GM19035 (cell line): ENCODE data around the gene C12orf43.

Source experiments
- ATAC-seq: cut with Tn5 transposase; IDR thresholded peaks from one replicate; pipeline ENCODE4 v1.9.1; 2021; ENCODE audit not compliant: unreplicated experiment

The C12orf43 gene

GRCh38 chr12:120999191-121000120 is 16.8 kb downstream of the C12orf43 start:
- no peak for ATAC-seq

DNA sequence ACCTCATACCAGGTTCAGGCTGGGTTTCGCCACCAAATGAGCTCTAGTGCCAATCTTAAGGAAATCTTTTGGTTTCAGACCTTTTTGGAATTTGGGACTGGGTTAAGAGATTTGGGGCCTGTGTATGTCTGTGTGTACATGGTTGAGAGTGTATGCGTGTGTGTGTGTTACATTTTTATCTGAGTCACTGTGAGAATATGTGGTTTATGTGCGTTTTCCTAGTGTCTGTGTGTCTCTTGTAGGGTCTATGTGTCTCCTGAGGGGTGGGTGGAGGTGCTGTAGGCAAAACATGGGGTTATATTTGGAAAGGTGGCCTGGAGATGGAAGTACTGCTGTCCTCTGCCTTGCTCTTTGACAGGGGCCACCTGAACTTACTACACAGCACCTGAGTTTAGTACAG is 17.9 kb downstream of the C12orf43 start:
- ATAC-seq = no peak

DNA sequence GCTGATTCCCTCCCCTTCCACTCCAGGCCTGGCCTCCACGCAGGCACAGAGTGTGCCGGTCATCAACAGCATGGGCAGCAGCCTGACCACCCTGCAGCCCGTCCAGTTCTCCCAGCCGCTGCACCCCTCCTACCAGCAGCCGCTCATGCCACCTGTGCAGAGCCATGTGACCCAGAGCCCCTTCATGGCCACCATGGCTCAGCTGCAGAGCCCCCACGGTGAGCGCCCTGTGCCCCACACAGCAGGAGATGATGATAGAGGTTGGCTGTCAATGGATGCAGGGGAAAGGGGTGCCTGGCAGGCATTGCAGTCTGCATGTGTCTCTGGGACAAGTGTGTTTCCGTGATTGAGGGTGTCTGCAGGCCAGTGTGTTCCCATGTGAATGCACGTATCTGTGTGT is 18.8 kb downstream of the C12orf43 start:
- ATAC-seq = no peak

GRCh38 chr12:120996133-120996746 is 20.0 kb downstream of the C12orf43 start:
- no peak for ATAC-seq

GRCh38 chr12:120994589-120995337 is 21.5 kb downstream of the C12orf43 start:
- no peak for ATAC-seq

DNA sequence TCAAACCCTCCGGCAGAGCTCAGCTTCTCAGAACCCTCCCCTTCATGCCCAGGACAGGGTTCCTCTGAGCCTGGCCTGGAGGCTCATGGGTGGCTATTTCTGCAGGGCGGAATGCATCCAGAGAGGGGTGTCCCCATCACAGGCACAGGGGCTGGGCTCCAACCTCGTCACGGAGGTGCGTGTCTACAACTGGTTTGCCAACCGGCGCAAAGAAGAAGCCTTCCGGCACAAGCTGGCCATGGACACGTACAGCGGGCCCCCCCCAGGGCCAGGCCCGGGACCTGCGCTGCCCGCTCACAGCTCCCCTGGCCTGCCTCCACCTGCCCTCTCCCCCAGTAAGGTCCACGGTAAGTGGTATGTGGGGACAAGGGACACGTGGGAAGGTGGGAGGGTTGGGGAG is 22.2 kb downstream of the C12orf43 start:
- ATAC-seq = no peak

DNA sequence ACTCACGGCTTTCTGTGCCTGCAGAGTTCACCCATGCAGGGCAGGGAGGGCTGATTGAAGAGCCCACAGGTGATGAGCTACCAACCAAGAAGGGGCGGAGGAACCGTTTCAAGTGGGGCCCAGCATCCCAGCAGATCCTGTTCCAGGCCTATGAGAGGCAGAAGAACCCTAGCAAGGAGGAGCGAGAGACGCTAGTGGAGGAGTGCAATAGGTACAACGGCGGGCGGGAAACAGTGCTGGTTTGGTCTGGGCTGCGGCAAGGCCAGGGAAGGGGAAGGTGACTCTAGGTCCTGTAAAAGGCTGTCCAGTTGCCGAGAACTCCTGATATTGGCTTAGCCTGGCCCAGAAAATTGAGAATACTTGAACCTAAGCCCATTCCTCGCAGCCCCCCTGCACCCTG is 22.8 kb downstream of the C12orf43 start:
- ATAC-seq = no peak

DNA sequence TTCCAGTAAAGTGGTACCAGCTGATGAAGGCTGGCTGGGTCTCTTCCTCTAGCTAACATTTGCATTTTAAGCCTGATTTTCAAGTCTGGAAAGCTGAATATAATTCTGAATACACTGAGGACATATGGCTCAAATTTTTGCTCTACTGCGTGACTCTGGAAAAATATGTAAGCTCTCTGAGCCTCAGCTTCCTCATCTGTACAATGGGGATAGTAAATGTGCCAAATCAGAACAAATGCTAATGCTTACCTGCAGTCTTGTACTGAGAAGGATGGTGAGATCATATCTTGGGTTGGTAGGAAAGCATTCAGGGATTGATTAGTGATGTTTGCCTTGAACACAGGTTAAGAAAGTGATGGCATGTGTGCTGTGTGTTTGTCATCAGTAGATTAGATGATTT is 23.3 kb downstream of the C12orf43 start:
- no peak for ATAC-seq

DNA sequence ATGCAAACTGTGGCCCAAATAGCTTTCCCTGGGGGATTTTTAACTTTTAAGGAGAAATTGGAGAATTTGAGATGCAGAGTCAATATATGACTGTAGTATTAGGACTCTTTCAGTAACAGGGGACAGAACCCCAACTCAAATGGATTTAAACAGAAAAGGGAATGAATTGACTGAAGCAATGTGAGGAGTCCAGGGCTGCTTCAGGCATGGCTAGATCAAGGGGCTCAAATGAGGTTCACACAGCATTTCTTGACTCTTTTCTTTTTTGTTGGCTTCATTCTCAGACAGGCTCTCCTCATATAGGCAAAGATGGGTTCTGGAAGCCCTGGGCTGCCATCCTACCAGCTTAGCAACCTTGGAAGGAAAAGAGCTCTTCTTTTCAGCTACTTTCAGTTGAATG is 24.3 kb downstream of the C12orf43 start:
- ATAC-seq = no peak

GRCh38 chr12:120990487-120991055 is 25.7 kb downstream of the C12orf43 start:
- no peak for ATAC-seq

DNA sequence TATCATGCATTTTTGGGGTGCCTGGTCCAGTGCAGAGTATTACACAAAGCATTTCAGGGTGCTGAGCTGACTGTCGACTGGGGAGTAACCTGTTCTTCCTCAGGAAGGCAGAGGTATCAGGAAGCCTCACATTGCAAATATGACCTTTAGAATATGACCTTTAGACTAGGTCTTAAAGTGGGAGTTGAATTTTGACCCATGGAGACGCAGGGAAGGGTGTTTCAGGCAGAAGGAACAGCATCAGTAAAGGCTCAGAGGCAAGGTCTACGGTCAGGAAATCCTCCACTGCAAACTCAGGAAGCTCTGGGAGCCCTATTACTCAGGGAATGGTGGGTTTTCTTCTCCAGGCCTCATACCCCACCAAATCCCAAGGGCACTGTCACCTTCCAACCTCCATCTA is 26.6 kb downstream of the C12orf43 start:
- no peak for ATAC-seq

- no peak for ATAC-seq
Observed at GRCh38 chr12:120988658-120989057, 27.6 kb downstream of the C12orf43 start.

DNA sequence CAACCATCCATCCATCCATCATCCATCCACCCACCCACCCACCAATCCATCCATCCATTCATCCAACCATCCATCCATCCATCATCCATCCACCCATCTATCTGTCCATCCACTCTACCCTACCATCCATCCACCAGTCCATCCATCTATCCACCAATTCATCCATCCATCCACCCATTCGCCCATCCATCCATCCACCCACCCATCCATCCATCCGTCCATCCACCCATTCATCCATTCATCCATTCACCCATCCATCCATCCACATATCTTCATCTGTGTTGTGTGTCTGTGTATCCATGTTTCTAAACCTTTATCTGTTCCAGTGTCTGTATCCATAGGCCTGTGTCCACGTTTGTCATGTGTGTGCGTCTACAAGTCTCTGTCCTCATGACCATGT is 28.1 kb downstream of the C12orf43 start:
- ATAC-seq = no peak

DNA sequence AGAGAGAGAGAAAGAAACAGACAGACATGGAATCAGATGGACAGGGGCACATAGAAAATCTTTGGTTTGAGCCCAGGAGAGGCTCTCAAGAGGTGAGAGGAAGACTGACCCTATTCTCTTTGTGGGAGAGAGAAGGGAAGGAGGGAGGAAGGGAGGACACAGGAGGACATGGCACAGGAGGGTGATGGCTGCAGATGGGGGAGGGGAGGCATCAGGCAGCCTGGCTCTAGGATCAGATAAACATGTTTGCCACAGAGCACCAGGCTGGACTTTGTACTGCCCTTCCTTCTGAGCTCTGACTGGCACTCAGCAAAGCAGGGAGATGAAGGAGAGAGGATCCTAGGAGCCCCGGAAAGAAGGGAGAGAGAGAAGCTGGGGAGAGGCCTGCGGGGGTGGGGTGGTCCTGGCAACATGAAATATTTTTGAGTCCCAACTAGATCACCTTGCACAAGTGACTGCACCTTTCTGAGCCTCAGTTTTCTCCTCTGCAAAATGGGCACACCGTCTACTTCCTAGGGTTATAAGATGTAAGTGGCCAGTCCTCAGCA is 31.9 kb downstream of the C12orf43 start:
- ATAC-seq = no peak

DNA sequence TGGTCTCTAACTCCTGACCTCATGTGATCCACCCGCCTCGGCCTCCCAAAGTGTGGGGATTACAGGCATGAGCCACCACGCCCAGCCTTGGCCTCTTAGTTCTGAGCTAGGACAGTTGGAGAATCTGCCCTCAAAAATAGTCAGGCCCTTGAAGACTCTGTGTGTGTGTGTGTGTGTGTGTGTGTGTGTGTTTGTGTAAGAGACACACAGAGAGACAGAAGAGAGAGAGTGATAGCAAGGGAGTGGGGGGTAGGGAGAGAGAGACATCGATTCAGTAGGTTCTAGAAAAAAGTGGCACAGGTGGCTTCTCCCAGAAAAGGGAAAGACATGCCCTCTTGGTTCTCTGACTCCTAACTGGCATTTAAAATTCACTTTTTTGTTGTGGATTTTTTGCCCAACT is 32.5 kb downstream of the C12orf43 start:
- ATAC-seq = no peak

- no peak for ATAC-seq
Observed at GRCh38 chr12:120982659-120983058, 33.6 kb downstream of the C12orf43 start.

DNA sequence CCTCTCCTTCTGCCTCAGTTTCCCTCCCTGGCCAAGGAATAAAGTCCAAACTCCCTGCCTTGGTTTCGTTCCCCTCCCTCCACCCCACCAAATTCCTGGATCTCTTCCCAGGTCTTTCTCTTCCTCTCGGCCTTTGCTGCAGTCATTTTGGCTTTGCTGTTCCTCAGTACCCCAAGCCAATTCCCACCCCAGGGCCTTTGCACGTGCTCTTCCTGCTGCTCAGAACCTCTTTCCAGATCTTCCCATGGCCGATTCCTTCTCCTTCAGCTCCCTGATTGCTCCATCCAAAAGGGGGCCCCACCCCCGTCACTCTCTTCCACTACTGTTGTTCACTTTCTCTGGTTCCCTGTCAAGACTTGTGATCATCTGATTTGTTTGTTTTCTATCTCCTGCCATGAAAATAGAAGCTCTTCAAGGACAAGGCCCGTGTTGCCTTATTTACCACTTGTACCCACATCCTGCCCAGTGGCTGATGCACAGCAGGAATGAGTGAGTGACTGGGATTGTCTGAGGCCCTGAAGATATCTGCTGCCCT is 34.8 kb downstream of the C12orf43 start:
- no peak for ATAC-seq

- no peak for ATAC-seq
Observed at GRCh38 chr12:120980800-120981368, 35.4 kb downstream of the C12orf43 start.

- ATAC-seq = no peak
Observed at GRCh38 chr12:120979862-120980696, 36.2 kb downstream of the C12orf43 start.
